ENCODE results near the gene FAM200A. TPM values are rescaled to one million over a fixed set of nuclear protein-coding genes. Genes with fewer than 3 reads are reported as not detected.

The FAM200A gene
- total and polyA plus RNA-seq, 4 donors = 2.7 to 10.1 (median 5.1) TPM

- Histone ChIP-seq H3K9ac (ENCODE audit: insufficient read depth in 1 of 2, low read length in 2 of 2) (peak overlapping the region in 1 of 2 donors; percentile 59), H3K4me3 (peak overlapping the region; percentile 87), H3K9me3 (ENCODE audit: control insufficient read depth in 4 of 4, insufficient read depth in 3 of 4, low read length in 3 of 4) (peaks cover 0 to 3% (median 0%) of the 10 kb centered on the region in 4 donors), H3K27me3 (ENCODE audit: control insufficient read depth in 3 of 3, insufficient read depth in 3 of 3, low read length in 2 of 3) (no peaks in the 10 kb centered on the region), H3K36me3 (ENCODE audit: control insufficient read depth in 4 of 4, insufficient read depth in 4 of 4, low read length in 4 of 4) (peaks cover 0 to 14% (median 7%) of the 10 kb centered on the region in 4 donors), H3K4me1 (ENCODE audit: control insufficient read depth in 5 of 5, insufficient read depth in 5 of 5, low read length in 5 of 5) (peaks cover 5 to 19% (median 10%) of the 10 kb centered on the region in 5 donors), H3K27ac (ENCODE audit: low read depth in 1 of 2, low read length in 1 of 2) (peak overlapping the region; percentile 95 to 99)
- no peak for DNase-seq
- 50 to 52% methylated on average over 16 of the region's 16 CpGs for WGBS, 2 donors
- TF ChIP-seq, protein P1, sequence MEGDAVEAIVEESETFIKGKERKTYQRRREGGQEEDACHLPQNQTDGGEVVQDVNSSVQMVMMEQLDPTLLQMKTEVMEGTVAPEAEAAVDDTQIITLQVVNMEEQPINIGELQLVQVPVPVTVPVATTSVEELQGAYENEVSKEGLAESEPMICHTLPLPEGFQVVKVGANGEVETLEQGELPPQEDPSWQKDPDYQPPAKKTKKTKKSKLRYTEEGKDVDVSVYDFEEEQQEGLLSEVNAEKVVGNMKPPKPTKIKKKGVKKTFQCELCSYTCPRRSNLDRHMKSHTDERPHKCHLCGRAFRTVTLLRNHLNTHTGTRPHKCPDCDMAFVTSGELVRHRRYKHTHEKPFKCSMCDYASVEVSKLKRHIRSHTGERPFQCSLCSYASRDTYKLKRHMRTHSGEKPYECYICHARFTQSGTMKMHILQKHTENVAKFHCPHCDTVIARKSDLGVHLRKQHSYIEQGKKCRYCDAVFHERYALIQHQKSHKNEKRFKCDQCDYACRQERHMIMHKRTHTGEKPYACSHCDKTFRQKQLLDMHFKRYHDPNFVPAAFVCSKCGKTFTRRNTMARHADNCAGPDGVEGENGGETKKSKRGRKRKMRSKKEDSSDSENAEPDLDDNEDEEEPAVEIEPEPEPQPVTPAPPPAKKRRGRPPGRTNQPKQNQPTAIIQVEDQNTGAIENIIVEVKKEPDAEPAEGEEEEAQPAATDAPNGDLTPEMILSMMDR (IDR thresholded peaks at IDR 0.05; ENCODE audit: control extremely low read depth, extremely low read depth) = no peak
- ATAC-seq (ENCODE audit: insufficient read depth, low FRiP score) = no peak
Observed at GRCh38 chr7:99500637-99501009, 51.3 kb downstream of the FAM200A start.

GRCh38 chr7:99499721-99500636 is 51.9 kb downstream of the FAM200A start, which contains the start of gene ZNF394:
Gene ZNF394, minus strand, starts transcription at chr7:99500281. Its CDS starts 188 bp downstream, at chr7:99500093.
- Histone ChIP-seq H3K4me3 (peak within 1 kb of the TSS; percentile 87), H3K4me1 (ENCODE audit: control insufficient read depth in 5 of 5, insufficient read depth in 5 of 5, low read length in 5 of 5) (peaks cover 5 to 15% (median 10%) of the 10 kb centered on the region in 5 donors), H3K36me3 (ENCODE audit: control insufficient read depth in 4 of 4, insufficient read depth in 4 of 4, low read length in 4 of 4) (peaks cover 3 to 14% (median 9%) of the 10 kb centered on the region in 4 donors), H3K9me3 (ENCODE audit: control insufficient read depth in 4 of 4, insufficient read depth in 3 of 4, low read length in 3 of 4) (peaks cover 0 to 4% (median 0%) of the 10 kb centered on the region in 4 donors), H3K9ac (ENCODE audit: insufficient read depth in 1 of 2, low read length in 2 of 2) (peak within 1 kb of the TSS; percentile 63 to 85), H3K27ac (ENCODE audit: low read depth in 1 of 2, low read length in 1 of 2) (peak within 1 kb of the TSS; percentile 95 to 99), H3K27me3 (ENCODE audit: control insufficient read depth in 3 of 3, insufficient read depth in 3 of 3, low read length in 2 of 3) (no peaks in the 10 kb centered on the region)
- 0% methylated on average over 68 of the region's 68 CpGs for WGBS, 2 donors
- TF ChIP-seq, protein P1 (IDR thresholded peaks at IDR 0.05; ENCODE audit: control extremely low read depth, extremely low read depth) = no peak
- peak; percentile 66 for ATAC-seq (ENCODE audit: insufficient read depth, low FRiP score)
- peak; percentile 92 to 96 (median 95) for DNase-seq

- peak overlapping the region; percentile 87 for H3K4me3 ChIP-seq
- H3K9ac ChIP-seq (ENCODE audit: insufficient read depth in 1 of 2, low read length in 2 of 2) = peak overlapping the region; percentile 59 to 85
- H3K4me1 ChIP-seq (ENCODE audit: control insufficient read depth in 5 of 5, insufficient read depth in 5 of 5, low read length in 5 of 5) = peaks cover 5 to 15% (median 10%) of the 10 kb centered on the region in 5 donors
- 1% methylated on average over 14 of the region's 14 CpGs for WGBS, 2 donors
- TF ChIP-seq, protein P1 (IDR thresholded peaks at IDR 0.05; ENCODE audit: control extremely low read depth, extremely low read depth) = no peak
- H3K36me3 ChIP-seq (ENCODE audit: control insufficient read depth in 4 of 4, insufficient read depth in 4 of 4, low read length in 4 of 4) = peaks cover 8 to 18% (median 13%) of the 10 kb centered on the region in 4 donors
- H3K27me3 ChIP-seq (ENCODE audit: control insufficient read depth in 3 of 3, insufficient read depth in 3 of 3, low read length in 2 of 3) = no peaks in the 10 kb centered on the region
- H3K9me3 ChIP-seq (ENCODE audit: control insufficient read depth in 4 of 4, insufficient read depth in 3 of 4, low read length in 3 of 4) = peaks cover 0 to 5% (median 1%) of the 10 kb centered on the region in 4 donors
- peak overlapping the region; percentile 95 to 99 for H3K27ac ChIP-seq (ENCODE audit: low read depth in 1 of 2, low read length in 1 of 2)
- DNase-seq (peak in 1 of 3 donors; percentile 10), ATAC-seq (ENCODE audit: insufficient read depth, low FRiP score) (no peak)
Observed at GRCh38 chr7:99499371-99499720, 52.6 kb downstream of the FAM200A start.

Data from lung (tissue), 12 donors.